RWPE2 (cell line): ENCODE results near the gene NECAB2.
"Not testable (repeated sequence)": the region's sequence is repeated elsewhere in the genome, so short reads cannot be mapped to it uniquely, and the experiment has no call there.

Experiments used
- ATAC-seq: fragments of 200-7000 bp; cut with Tn5 transposase; 3 replicates; pipeline ENCODE4 v1.9.1; 2021; ENCODE audit warnings: low read depth
- DNase-seq: peaks from one replicate; pipeline ENCODE4 v3.0.0-alpha.2; 2020; ENCODE audit warnings: low spot score
- H3K27ac ChIP-seq: fragments of 450-650 bp; 2 replicates; pipeline ENCODE4 v1.5.1; 2017; ENCODE audit warnings: mild to moderate bottlenecking; ENCODE audit not compliant: poor library complexity, severe bottlenecking
- H3K27me3 ChIP-seq: fragments of 250-450 bp; sonication (Bioruptor Pico); 2 replicates; pipeline ENCODE4 v1.5.1; 2021; ENCODE audit warnings: mild to moderate bottlenecking, moderate library complexity; ENCODE audit not compliant: insufficient read depth, poor library complexity, severe bottlenecking
- H3K36me3 ChIP-seq: fragments of 250-450 bp; sonication (Bioruptor Pico); 2 replicates; pipeline ENCODE4 v1.5.1; 2020; ENCODE audit warnings: low read depth, mild to moderate bottlenecking, moderate library complexity
- H3K4me1 ChIP-seq: fragments of 250-450 bp; sonication (Bioruptor Pico); 2 replicates; pipeline ENCODE4 v1.5.1; 2021; ENCODE audit warnings: mild to moderate bottlenecking, moderate library complexity; ENCODE audit not compliant: insufficient read depth, poor library complexity, severe bottlenecking
- H3K4me3 ChIP-seq: fragments of 250-450 bp; sonication (Bioruptor Pico); 2 replicates; pipeline ENCODE4 v1.5.1; 2021; ENCODE audit warnings: mild to moderate bottlenecking, moderate library complexity; ENCODE audit not compliant: severe bottlenecking
- H3K9me3 ChIP-seq: fragments of 250-450 bp; sonication (Bioruptor Pico); 2 replicates; pipeline ENCODE4 v1.5.1; 2021; ENCODE audit warnings: mild to moderate bottlenecking, moderate library complexity; ENCODE audit not compliant: severe bottlenecking
- TF ChIP-seq, protein P1 (sequence below): fragments of 450-650 bp; IDR thresholded peaks from one replicate; pipeline ENCODE4 v1.5.1; 2017; ENCODE audit warnings: mild to moderate bottlenecking, moderate library complexity; ENCODE audit not compliant: poor library complexity, severe bottlenecking

Gene NECAB2

GRCh38 chr16:83946781-83947566, 21.1 kb upstream of the NECAB2 start:
- Histone ChIP-seq H3K27me3 (no peaks in the 10 kb centered on the region), H3K9me3 (no peaks in the 10 kb centered on the region), H3K4me1 (no peaks in the 10 kb centered on the region), H3K36me3 (no peaks in the 10 kb centered on the region), H3K27ac (no peak overlapping the region), H3K4me3 (no peak overlapping the region)
- DNase-seq (no peak), ATAC-seq (no peak)
- TF ChIP-seq, protein P1, sequence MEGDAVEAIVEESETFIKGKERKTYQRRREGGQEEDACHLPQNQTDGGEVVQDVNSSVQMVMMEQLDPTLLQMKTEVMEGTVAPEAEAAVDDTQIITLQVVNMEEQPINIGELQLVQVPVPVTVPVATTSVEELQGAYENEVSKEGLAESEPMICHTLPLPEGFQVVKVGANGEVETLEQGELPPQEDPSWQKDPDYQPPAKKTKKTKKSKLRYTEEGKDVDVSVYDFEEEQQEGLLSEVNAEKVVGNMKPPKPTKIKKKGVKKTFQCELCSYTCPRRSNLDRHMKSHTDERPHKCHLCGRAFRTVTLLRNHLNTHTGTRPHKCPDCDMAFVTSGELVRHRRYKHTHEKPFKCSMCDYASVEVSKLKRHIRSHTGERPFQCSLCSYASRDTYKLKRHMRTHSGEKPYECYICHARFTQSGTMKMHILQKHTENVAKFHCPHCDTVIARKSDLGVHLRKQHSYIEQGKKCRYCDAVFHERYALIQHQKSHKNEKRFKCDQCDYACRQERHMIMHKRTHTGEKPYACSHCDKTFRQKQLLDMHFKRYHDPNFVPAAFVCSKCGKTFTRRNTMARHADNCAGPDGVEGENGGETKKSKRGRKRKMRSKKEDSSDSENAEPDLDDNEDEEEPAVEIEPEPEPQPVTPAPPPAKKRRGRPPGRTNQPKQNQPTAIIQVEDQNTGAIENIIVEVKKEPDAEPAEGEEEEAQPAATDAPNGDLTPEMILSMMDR: no peak

- Histone ChIP-seq H3K4me3 (no peak overlapping the region), H3K9me3 (no peaks in the 10 kb centered on the region), H3K36me3 (no peaks in the 10 kb centered on the region), H3K27ac (no peak overlapping the region), H3K4me1 (peaks cover 2% of the 10 kb centered on the region), H3K27me3 (no peaks in the 10 kb centered on the region)
- TF ChIP-seq, protein P1: no peak
- no peak for DNase-seq
- ATAC-seq: no peak
These were observed 20.3 kb upstream of the NECAB2 start for GRCh38 chr16:83947642-83948234.

DNA sequence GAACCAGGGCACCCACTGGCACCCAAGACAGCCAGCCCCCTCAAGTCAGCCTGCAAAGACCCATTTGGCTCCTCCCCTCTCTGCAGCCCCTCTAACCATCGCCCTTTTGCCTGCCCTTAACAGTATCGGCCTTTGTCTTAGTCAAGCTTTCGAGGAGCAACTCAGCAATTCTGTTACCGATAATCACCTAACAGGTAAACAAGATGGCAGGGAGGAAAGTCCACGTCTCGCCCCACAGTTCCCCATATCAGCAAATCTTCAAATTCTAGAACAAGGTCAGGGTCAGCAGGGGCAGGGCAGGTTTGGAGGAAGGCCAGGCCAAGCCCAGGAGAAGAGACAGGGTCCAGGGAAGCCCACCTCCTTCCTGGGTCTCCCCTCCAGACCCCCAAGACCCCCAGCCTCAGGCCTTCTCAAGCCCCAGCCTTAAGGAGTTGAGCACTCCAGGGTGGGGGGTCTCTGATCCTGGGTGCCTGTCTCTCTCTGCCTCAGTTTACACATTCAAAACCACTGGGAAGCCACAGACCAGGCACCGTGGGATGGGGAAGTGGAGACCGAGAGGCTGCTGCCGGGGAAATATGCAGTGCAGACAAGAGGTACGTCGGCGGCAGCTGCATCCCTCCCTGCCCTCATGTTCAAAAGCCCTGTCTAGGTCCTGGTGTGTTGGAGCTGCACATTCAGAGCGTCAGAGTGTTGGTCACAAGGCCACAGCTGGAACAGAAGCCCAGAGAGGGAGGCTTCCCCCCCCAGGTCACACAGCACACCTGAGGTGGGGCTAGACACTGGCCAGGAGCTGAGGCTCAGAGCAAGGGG, 18.9 kb upstream of the NECAB2 start:
- ATAC-seq: no peak

DNA sequence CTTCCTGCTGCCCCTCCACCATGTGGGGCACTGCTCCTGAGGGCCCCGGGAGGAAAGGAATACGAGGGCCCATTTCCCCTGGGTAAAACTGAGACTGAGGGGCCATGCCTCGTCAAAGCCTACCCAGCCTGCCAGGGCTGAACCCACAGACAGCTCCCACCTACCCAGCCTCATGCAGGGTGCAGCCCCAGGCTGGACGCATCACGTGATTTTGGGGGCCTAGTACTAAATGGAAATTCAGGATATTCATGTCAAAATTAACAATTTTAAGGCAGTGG, 18.4 kb upstream of the NECAB2 start:
- TF ChIP-seq, protein P1: no peak
- Histone ChIP-seq H3K9me3 (no peaks in the 10 kb centered on the region), H3K4me3 (no peak overlapping the region), H3K4me1 (peaks cover 9% of the 10 kb centered on the region), H3K36me3 (no peaks in the 10 kb centered on the region), H3K27me3 (no peaks in the 10 kb centered on the region), H3K27ac (no peak overlapping the region)
- ATAC-seq: no peak
- DNase-seq: no peak

More for the DNA sequence above, 18.9 kb upstream of the NECAB2 start:
- TF ChIP-seq, protein P1: no peak
- Histone ChIP-seq H3K4me3 (no peak overlapping the region), H3K36me3 (no peaks in the 10 kb centered on the region), H3K4me1 (peaks cover 4% of the 10 kb centered on the region), H3K9me3 (no peaks in the 10 kb centered on the region), H3K27ac (no peak overlapping the region), H3K27me3 (no peaks in the 10 kb centered on the region)
- DNase-seq: no peak

DNA sequence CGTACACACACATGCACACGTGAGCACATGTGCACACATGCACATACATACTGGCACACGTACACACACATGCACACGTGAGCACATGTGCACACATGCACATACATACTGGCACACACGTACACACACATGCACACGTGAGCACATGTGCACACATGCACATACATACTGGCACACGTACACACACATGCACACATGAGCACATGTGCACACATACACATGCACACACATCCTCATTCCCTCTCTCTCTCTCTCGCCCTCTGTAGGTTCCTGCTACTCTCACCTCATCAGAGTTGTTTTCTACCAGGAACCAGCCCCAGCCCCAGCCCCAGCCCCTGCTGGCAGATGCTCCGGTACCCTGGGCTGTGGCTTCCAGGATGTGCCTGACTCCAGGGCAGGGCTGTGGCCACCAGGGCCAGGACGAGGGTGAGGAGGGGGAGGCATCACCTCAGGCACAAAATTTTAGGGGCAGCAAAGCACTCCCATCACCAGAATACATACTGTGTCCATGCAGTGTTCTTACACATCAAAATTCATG, 17.1 kb upstream of the NECAB2 start:
- not testable (repeated sequence) for H3K4me3 ChIP-seq, DNase-seq, ATAC-seq, H3K27ac ChIP-seq, H3K36me3 ChIP-seq, H3K27me3 ChIP-seq, H3K4me1 ChIP-seq, H3K9me3 ChIP-seq
